Stimulated activated CD4-positive, alpha-beta T cell treated with anti-CD3 and anti-CD28 coated beads, Interleukin-2, amount 100 ng/mL, for 48 hours (primary cell): ENCODE results near the gene PDE5A.

Experiments
- DNase-seq, 2 donors: peaks; one replicate each; pipeline ENCODE4 v3.0.0-alpha.2; 2020

The PDE5A gene

GRCh38 chr4:119579823-119580222 lies 48.8 kb downstream of the PDE5A start:
- DNase-seq: no peak

GRCh38 chr4:119570401-119570800 lies 58.2 kb downstream of the PDE5A start:
- DNase-seq: no peak

GRCh38 chr4:119564106-119564505 lies 64.5 kb downstream of the PDE5A start:
- no peak for DNase-seq

GRCh38 chr4:119559044-119559647 lies 69.5 kb downstream of the PDE5A start:
- no peak for DNase-seq

GRCh38 chr4:119550857-119551532 lies 77.6 kb downstream of the PDE5A start:
- DNase-seq: no peak

GRCh38 chr4:119549639-119550038 lies 79.0 kb downstream of the PDE5A start:
- no peak for DNase-seq

- no peak for DNase-seq
Observed at GRCh38 chr4:119543779-119544178, 84.8 kb downstream of the PDE5A start.

GRCh38 chr4:119543187-119543586 lies 85.4 kb downstream of the PDE5A start:
- no peak for DNase-seq

GRCh38 chr4:119540249-119540648 lies 88.4 kb downstream of the PDE5A start:
- DNase-seq: no peak

GRCh38 chr4:119537586-119537985 lies 91.0 kb downstream of the PDE5A start:
- DNase-seq: no peak

- no peak for DNase-seq
Observed at GRCh38 chr4:119536572-119537528, 91.8 kb downstream of the PDE5A start.

- DNase-seq: no peak
Observed at GRCh38 chr4:119532319-119532718, 96.3 kb downstream of the PDE5A start.

- no peak for DNase-seq
Observed at GRCh38 chr4:119529788-119530187, 98.8 kb downstream of the PDE5A start.

- no peak for DNase-seq
Observed at GRCh38 chr4:119526786-119527550, 101.6 kb downstream of the PDE5A start.

GRCh38 chr4:119525771-119526712 lies 102.6 kb downstream of the PDE5A start:
- no peak for DNase-seq

- DNase-seq: no peak
Observed at GRCh38 chr4:119525005-119525749, 103.4 kb downstream of the PDE5A start.

- DNase-seq: no peak
Observed at GRCh38 chr4:119523399-119523798, 105.2 kb downstream of the PDE5A start.

- no peak for DNase-seq
Observed at GRCh38 chr4:119521268-119521667, 107.3 kb downstream of the PDE5A start.

- no peak for DNase-seq
Observed at GRCh38 chr4:119518915-119519410, 109.6 kb downstream of the PDE5A start.

GRCh38 chr4:119518230-119518892 lies 110.2 kb downstream of the PDE5A start:
- no peak for DNase-seq
